Myometrial cell (primary cell): ENCODE results near the gene LSM7. TPM values are rescaled to one million over a fixed set of nuclear protein-coding genes. Genes with fewer than 3 reads are reported as not detected.

Experiments used
- total RNA-seq: library from RNA; depleted of rRNA; stranded (reverse); fragments of >200 nt; gene quantifications from 2 replicates; pipeline ENCODE4 v1.2.3, GENCODE V29; 2015

The LSM7 gene
- total RNA-seq, result 212 and 255 TPM in 2 replicates

DNA sequence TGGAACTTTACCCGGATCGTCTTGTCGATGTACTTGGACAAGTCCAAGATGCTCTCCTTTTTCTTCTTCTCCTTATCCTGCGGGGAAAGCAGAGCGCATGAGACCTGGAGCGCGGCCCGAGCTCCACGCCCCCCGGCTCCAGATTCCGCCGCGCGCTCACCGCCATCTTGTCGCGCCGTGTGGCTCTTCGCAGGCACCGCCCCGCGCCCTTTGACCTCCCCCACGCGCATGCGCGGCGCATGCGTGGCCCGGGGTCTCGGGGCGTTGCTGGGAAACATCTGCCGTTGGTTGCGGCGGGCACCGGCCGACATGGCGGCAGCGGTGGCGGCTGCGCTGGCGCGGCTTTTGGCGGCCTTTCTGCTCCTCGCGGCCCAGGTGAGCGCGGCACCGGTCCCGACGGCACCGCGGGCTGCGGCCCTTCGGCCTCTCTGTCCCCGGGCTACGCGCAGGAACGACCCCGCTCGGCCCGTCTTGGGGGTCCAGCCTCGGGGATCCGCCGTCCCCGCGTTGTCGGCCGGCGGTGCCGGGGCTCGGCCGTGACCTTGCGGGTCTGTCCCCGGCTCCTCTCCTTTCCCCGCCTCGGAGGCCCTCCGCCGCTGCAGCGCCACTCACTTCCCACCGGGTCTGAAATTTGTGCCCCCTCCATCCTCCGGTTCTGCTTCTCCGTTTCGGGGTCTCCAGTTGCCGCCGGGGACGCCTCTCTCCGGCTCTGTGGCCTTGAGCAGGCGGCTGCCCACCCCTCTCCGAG lies at the start of gene LSM7, which contains the start of gene SPPL2B:
TSS of gene LSM7 (minus strand) at position 186 of the 748 bp plus-strand sequence. CDS start at position 166, 20 bp downstream.
TSS of gene SPPL2B (plus strand) at position 284 of the 748 bp plus-strand sequence. CDS start at position 310, 26 bp downstream.

GRCh38 chr19:2359992-2360685 lies 31.8 kb upstream of the LSM7 start, which contains the start of gene TMPRSS9:
Gene TMPRSS9 (plus strand): TSS chr19:2360265. CDS start chr19:2389786, 29,521 bp downstream.

DNA sequence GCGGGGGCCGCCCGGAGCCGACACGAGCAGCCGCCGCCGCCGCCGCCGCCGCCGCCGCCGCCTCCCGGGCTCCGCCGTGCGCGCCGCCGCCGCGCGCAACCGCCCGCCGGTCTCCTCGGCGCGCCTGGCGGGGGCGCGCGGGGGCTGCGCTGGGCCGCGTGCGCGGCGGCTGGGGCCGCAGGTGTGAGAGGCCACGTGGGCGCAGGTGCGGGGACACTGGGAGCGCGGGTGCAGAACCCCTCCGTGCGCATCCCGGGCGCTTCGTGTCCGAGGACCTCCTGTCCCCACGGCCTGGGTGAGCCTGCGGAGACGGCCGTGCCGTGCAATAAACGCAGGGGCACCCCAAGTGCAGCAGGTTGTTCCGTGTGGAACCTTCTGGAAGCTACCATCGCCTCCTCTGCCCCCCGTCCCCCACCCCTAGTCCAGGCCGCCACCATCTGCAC lies 20.3 kb downstream of the LSM7 start, which contains the start of gene LINGO3:
TSS of gene LINGO3 (minus strand) at position 41 of the 443 bp plus-strand sequence. CDS start 16,378 bp downstream, outside the sequence.

GRCh38 chr19:2282062-2282861 lies 46.1 kb downstream of the LSM7 start, which contains the start of gene PEAK3:
Gene PEAK3 (minus strand): TSS chr19:2282175. CDS start chr19:2280931, 1,244 bp downstream.

Other genes starting within 250 kb of the LSM7 start
- 52.5 and 62.0 TPM in 2 replicates for gene MOB3A, start 232.3 kb downstream of the LSM7 start, total RNA-seq
- gene IZUMO4, start 231.7 kb downstream of the LSM7 start, total RNA-seq, result 0.86 TPM in 1 of 2 replicates, not detected in the other
- 117 and 120 TPM in 2 replicates for gene AP3D1, start 177.0 kb downstream of the LSM7 start, total RNA-seq
- gene DOT1L, start 164.7 kb downstream of the LSM7 start, total RNA-seq, result 5.8 and 13.6 TPM in 2 replicates
- gene PLEKHJ1, start 92.3 kb downstream of the LSM7 start, total RNA-seq, result 99.4 and 100 TPM in 2 replicates
- gene SF3A2, start 91.8 kb downstream of the LSM7 start, total RNA-seq, result 20.9 and 28.0 TPM in 2 replicates
- 0.18 TPM in 1 of 2 replicates, not detected in the other for gene AMH, start 79.3 kb downstream of the LSM7 start, total RNA-seq
- not detected in 2 replicates for gene JSRP1, start 72.2 kb downstream of the LSM7 start, total RNA-seq
- gene PEAK3, start 46.4 kb downstream of the LSM7 start, total RNA-seq, result not detected in 2 replicates
- gene LINGO3, start 20.4 kb downstream of the LSM7 start, total RNA-seq, result not detected in 2 replicates
- 37.7 and 41.2 TPM in 2 replicates for gene SPPL2B, start 98 bp upstream of the LSM7 start, total RNA-seq
- gene TMPRSS9, start 31.7 kb upstream of the LSM7 start, total RNA-seq, result not detected in 2 replicates
- gene TIMM13, start 99.0 kb upstream of the LSM7 start, total RNA-seq, result 44.5 and 53.9 TPM in 2 replicates
- gene LMNB2, start 128.4 kb upstream of the LSM7 start, total RNA-seq, result 133 and 138 TPM in 2 replicates
- gene GADD45B, start 147.5 kb upstream of the LSM7 start, total RNA-seq, result 57.9 and 60.4 TPM in 2 replicates